Endothelial cell of umbilical vein (primary cell): Measurements from ENCODE around the gene ITPKB. TPM values are rescaled to one million over a fixed set of nuclear protein-coding genes. Genes with fewer than 3 reads are reported as not detected.

Experiments
- BruUV-seq: library from RNA; stranded (reverse); fragments of 400-500 nt; replicated peaks from 2 replicates; lab custom pipeline; 2021; lab: Mats Ljungman, UMichigan
- CTCF ChIA-PET: fragments of 300-600, 350-600 bp; sonication (Branson Sonifier 250); formaldehyde crosslinking; loops from one replicate; lab custom pipeline; 2021; ENCODE audit warnings: antibody characterized with exemption, inconsistent platforms; lab: Charles Lee
- POLR2A ChIA-PET: fragments of 300-600, 350-600 bp; sonication (Branson Sonifier 250); formaldehyde crosslinking; loops from one replicate; lab custom pipeline; 2021; ENCODE audit warnings: antibody characterized with exemption, inconsistent platforms; lab: Charles Lee
- DNase-seq: peaks from one replicate; pipeline ENCODE4 v3.0.0-alpha.2; 2011; ENCODE audit warnings: low read depth, low spot score
- FAIRE-seq: peaks from 2 replicates; lab custom pipeline; 2011; peaks lifted over from hg19 to GRCh38; lab: Jason Lieb, UNC
- H2AFZ ChIP-seq: 2 replicates; pipeline ENCODE4 v1.6.0; 2012; ENCODE audit warnings: low read depth, low read length, control low read depth, inconsistent platforms
- H3K27ac ChIP-seq: 2 replicates; pipeline ENCODE4 v1.5.1; 2011; ENCODE audit warnings: low read depth, mild to moderate bottlenecking, control low read depth, low read length, moderate library complexity; ENCODE audit not compliant: insufficient read depth
- H3K27me3 ChIP-seq, 2 experiments: 2 replicates each; pipeline versions ENCODE4 v1.6.0 to v1.6.1; 2011; ENCODE audit warnings: low read length in 2 of 2, mixed read lengths in 1 of 2; ENCODE audit not compliant: control insufficient read depth in 2 of 2, insufficient read depth in 2 of 2
- H3K36me3 ChIP-seq, 2 experiments: 2 replicates in 1 of 2; 3 replicates in 1 of 2; pipeline ENCODE4 v1.5.1; 2011; ENCODE audit warnings: low read length in 2 of 2, mild to moderate bottlenecking in 1 of 2, moderate library complexity in 1 of 2; ENCODE audit not compliant: control insufficient read depth in 2 of 2, insufficient read depth in 2 of 2; ENCODE audit errors: extremely low read depth in 1 of 2
- H3K4me1 ChIP-seq: 3 replicates; pipeline ENCODE4 v1.5.1; 2011; ENCODE audit warnings: mild to moderate bottlenecking, low read length; ENCODE audit not compliant: control insufficient read depth, insufficient read depth; ENCODE audit errors: extremely low read depth
- H3K4me2 ChIP-seq: 2 replicates; pipeline ENCODE4 v1.6.1; 2011; ENCODE audit warnings: low read length, control low read depth, mixed read lengths; ENCODE audit not compliant: insufficient read depth
- H3K4me3 ChIP-seq, 3 experiments: fragments of 200-600 bp in 1 of 3; sonication (generic), shearing (Covaris generic) in 1 of 3; replicated peaks in 1 of 3; 2 replicates each; pipeline ENCODE4 v1.5.1; 2011 to 2016; ENCODE audit warnings: control low read depth in 3 of 3, low read length in 3 of 3, mild to moderate bottlenecking in 2 of 3, inconsistent platforms in 1 of 3, low read depth in 1 of 3, moderate library complexity in 1 of 3; ENCODE audit not compliant: insufficient read depth in 1 of 3
- H3K79me2 ChIP-seq: 2 replicates; pipeline ENCODE4 v1.6.0; 2012; ENCODE audit warnings: low read length, inconsistent platforms; ENCODE audit not compliant: control insufficient read depth, insufficient read depth
- H3K9ac ChIP-seq: replicated peaks from 2 replicates; pipeline ENCODE3; 2011; ENCODE audit warnings: low read length, control low read depth; ENCODE audit not compliant: insufficient read depth; ENCODE audit errors: extremely low read depth
- H3K9me1 ChIP-seq: replicated peaks from 3 replicates; pipeline ENCODE4 v1.6.0; 2011; ENCODE audit warnings: mild to moderate bottlenecking, low read length; ENCODE audit not compliant: control insufficient read depth, insufficient read depth; ENCODE audit errors: extremely low read depth
- H3K9me3 ChIP-seq: replicated peaks from 2 replicates; pipeline ENCODE4 v1.5.1; 2012; ENCODE audit warnings: low read length, inconsistent platforms; ENCODE audit not compliant: control insufficient read depth, insufficient read depth
- H4K20me1 ChIP-seq: replicated peaks from 2 replicates; pipeline ENCODE3; 2011; ENCODE audit warnings: mild to moderate bottlenecking, low read length; ENCODE audit not compliant: control insufficient read depth, insufficient read depth; ENCODE audit errors: extremely low read depth
- EZH2 ChIP-seq: IDR thresholded peaks from 2 replicates; pipeline ENCODE4 v1.6.1; 2012; ENCODE audit warnings: borderline replicate concordance, low read depth, mild to moderate bottlenecking, moderate library complexity, low read length, inconsistent platforms; ENCODE audit not compliant: severe bottlenecking
- FOS ChIP-seq: IDR thresholded peaks from 2 replicates; pipeline ENCODE4 v1.6.1; 2011; ENCODE audit warnings: mild to moderate bottlenecking, low read length, moderate library complexity, borderline replicate concordance; ENCODE audit not compliant: insufficient read depth
- GATA2 ChIP-seq: IDR thresholded peaks from 2 replicates; pipeline ENCODE4 v1.7.0; 2011; ENCODE audit warnings: low read depth, mild to moderate bottlenecking, moderate library complexity, mixed read lengths, low read length; ENCODE audit not compliant: insufficient read length, insufficient read depth
- JUN ChIP-seq: IDR thresholded peaks from 2 replicates; pipeline ENCODE4 v1.6.1; 2011; ENCODE audit warnings: borderline replicate concordance, low read depth; ENCODE audit not compliant: insufficient read length, insufficient read depth
- MYC ChIP-seq: IDR thresholded peaks from one replicate; pipeline ENCODE4 v1.6.1; 2011; ENCODE audit warnings: mild to moderate bottlenecking, low read depth, low read length
- POLR2A ChIP-seq: IDR thresholded peaks from 2 replicates; pipeline ENCODE4 v1.6.1; 2012; ENCODE audit warnings: low read depth, mild to moderate bottlenecking, control low read depth, low read length
- POLR2AphosphoS5 ChIP-seq: IDR thresholded peaks from 2 replicates; pipeline ENCODE4 v1.6.1; 2012; ENCODE audit warnings: low read depth, mild to moderate bottlenecking, control low read depth, low read length, moderate library complexity; ENCODE audit not compliant: insufficient read depth
- dilution Hi-C: fragments of 300-500 bp; cut with MboI; formaldehyde crosslinking; loops from one replicate; pipeline ENCODE4 v1.15.0; 2019; ENCODE audit warnings: low sequenced_read_pairs; ENCODE audit not compliant: extremely low pct_ligation_motif_present
- intact Hi-C: fragments of 100-400 bp; cut with micrococcal nuclease; formaldehyde crosslinking; loops from one replicate; pipeline ENCODE4 v1.10.0; 2022
- polyA plus RNA-seq, 4 experiments: library from polyadenylated mRNA; depleted of rRNA in 3 of 4; stranded (reverse) in 3 of 4; unstranded in 1 of 4; fragments of >200 nt; gene quantifications; 2 replicates each; pipeline versions ENCODE4 v1.2.1 to v1.2.3, GENCODE V29; 2011 to 2012; ENCODE audit warnings: missing spikeins in 1 of 4
- total RNA-seq: library from RNA; stranded (reverse); gene quantifications from 2 replicates; pipeline ENCODE4 v1.2.3, GENCODE V29; 2021
- TF ChIP-seq, protein P1 (sequence below): IDR thresholded peaks from 2 replicates; pipeline ENCODE4 v1.6.1; 2011; ENCODE audit not compliant: insufficient read depth, insufficient read length
- TF ChIP-seq, protein P2 (sequence below), 2 donors: IDR thresholded peaks; 1 replicate in 1 of 2; 2 replicates in 1 of 2; pipeline ENCODE4 v1.5.1; 2011; ENCODE audit warnings: low read length in 2 of 2, mild to moderate bottlenecking in 2 of 2, moderate library complexity in 2 of 2, control low read depth in 1 of 2, inconsistent platforms in 1 of 2, low read depth in 1 of 2; ENCODE audit not compliant: insufficient read depth in 1 of 2; ENCODE audit errors: extremely low read depth in 1 of 2

The ITPKB gene
- total and polyA plus RNA-seq, 2 donors (not counting 3 experiments of a cell fraction or from before 2014, with no cell fraction given), result 7.7 to 34.8 TPM

DNA sequence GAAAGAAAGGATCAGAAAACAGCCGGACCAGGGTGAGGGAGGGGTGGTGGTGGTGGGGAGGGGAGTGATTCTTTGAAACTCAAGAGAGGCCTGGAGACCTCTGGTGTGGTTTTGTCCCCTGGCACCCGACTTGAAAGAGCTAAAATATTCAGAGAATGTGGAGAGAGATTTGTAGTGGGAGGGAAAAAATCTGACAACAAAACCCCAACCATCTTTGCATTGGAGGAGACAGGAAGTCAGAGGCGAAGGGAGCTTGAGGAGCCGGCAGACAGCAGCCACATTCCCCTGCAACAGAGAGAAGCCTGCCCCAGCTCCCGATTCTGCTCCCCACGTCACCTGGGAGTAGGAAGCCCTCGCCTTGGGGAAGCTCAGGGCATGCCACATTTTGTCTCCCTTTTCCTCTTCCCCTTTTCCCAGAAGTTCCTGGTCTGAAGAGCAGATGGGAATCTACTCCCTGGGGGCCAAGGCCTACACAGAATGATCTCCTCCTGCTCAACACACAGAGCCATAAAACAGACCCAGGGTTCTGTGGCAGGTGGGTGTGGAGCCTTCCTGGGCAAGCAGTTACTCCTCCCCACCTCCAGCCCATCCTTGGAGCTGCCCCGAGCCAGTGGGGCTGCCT, 84.9 kb downstream of the ITPKB start:
- Histone ChIP-seq H3K27me3 (no peaks in the 10 kb centered on the region), H3K9me3 (no peaks in the 10 kb centered on the region), H3K9ac (no peak overlapping the region), H3K4me2 (no peak overlapping the region), H3K36me3 (no peaks in the 10 kb centered on the region), H2AFZ (no peak overlapping the region), H4K20me1 (no peaks in the 10 kb centered on the region), H3K27ac (no peak overlapping the region), H3K79me2 (no peaks in the 10 kb centered on the region), H3K9me1 (no peaks in the 10 kb centered on the region), H3K4me3 (no peak overlapping the region), H3K4me1 (peaks cover 32% of the 10 kb centered on the region)
- FAIRE-seq (no peak), DNase-seq (no peak)
- no TSS peak for BruUV-seq
- intact Hi-C loops (no loop called here), dilution Hi-C loops (no loop called here)
- CTCF ChIA-PET, result interaction anchor here (1.0 to 1.9 kb wide), 6 partner anchors 10 to 174 kb away, joined by 3 to 8 read pairs (median 4); partner anchors contain the start of gene ITPKB
- POLR2A ChIA-PET, result no interaction called here
- no peak for TF ChIP-seq GATA2
- no peak for TF ChIP-seq MYC
- TF ChIP-seq, protein P1, sequence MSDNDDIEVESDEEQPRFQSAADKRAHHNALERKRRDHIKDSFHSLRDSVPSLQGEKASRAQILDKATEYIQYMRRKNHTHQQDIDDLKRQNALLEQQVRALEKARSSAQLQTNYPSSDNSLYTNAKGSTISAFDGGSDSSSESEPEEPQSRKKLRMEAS, result no peak
- no peak for TF ChIP-seq POLR2A
- TF ChIP-seq FOS, result no peak
- no peak for TF ChIP-seq EZH2

DNA sequence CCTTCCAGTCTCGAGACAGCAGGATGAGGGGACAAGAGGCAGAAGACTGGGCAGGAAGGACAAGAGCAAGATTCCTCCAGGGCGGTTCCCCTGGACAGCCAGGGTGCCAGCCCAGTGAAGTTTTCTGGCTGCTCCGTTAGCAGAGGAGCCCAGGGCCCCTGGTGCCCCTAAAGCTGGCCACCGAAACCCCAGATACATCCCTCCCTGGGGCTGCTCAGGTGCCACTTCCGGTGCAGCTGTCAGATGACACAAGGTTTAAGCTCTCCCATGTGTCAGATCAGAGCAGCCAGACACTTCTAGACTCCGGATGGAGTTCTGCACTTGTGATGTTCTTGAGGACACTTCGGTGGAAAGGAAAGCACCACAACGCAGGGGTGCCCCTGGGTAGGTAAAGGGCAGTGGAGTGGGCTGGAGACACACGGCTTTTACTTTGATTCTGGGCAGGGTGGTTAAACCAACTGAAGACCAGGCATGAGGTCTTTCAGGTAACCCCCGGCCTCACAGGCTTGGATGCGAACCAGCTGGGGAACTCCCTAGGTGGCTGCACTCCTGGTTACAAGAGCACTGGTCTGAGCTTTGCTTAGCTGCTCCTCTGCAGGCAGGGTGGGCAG, 85.7 kb downstream of the ITPKB start:
- ChIA-PET CTCF (interaction anchor here (1.0 to 1.9 kb wide), 7 partner anchors 11 to 175 kb away, joined by 3 to 8 read pairs (median 4); no protein-coding TSS in a partner anchor), POLR2A (no interaction called here)
- no peak overlapping the region for H3K9ac ChIP-seq
- no peak overlapping the region for H3K4me3 ChIP-seq
- FAIRE-seq (no peak), DNase-seq (no peak)
- H3K9me1 ChIP-seq, result no peaks in the 10 kb centered on the region
- no peaks in the 10 kb centered on the region for H4K20me1 ChIP-seq
- H3K27me3 ChIP-seq, result no peaks in the 10 kb centered on the region
- no peaks in the 10 kb centered on the region for H3K79me2 ChIP-seq
- H2AFZ ChIP-seq, result no peak overlapping the region
- TF ChIP-seq, protein P2, sequence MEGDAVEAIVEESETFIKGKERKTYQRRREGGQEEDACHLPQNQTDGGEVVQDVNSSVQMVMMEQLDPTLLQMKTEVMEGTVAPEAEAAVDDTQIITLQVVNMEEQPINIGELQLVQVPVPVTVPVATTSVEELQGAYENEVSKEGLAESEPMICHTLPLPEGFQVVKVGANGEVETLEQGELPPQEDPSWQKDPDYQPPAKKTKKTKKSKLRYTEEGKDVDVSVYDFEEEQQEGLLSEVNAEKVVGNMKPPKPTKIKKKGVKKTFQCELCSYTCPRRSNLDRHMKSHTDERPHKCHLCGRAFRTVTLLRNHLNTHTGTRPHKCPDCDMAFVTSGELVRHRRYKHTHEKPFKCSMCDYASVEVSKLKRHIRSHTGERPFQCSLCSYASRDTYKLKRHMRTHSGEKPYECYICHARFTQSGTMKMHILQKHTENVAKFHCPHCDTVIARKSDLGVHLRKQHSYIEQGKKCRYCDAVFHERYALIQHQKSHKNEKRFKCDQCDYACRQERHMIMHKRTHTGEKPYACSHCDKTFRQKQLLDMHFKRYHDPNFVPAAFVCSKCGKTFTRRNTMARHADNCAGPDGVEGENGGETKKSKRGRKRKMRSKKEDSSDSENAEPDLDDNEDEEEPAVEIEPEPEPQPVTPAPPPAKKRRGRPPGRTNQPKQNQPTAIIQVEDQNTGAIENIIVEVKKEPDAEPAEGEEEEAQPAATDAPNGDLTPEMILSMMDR (IDR thresholded peaks at IDR 0.05; ENCODE audit: extremely low read depth in 1 of 2, insufficient read depth in 1 of 2, low read depth in 1 of 2, low read length in 2 of 2), result no peak
- TF ChIP-seq POLR2AphosphoS5 (no peak), GATA2 (no peak), FOS (no peak), EZH2 (no peak), JUN (no peak), POLR2A (no peak), MYC (no peak)
- TF ChIP-seq, protein P1, result no peak
- no peak overlapping the region for H3K27ac ChIP-seq
- no peak overlapping the region for H3K4me2 ChIP-seq
- BruUV-seq, result no TSS peak
- intact Hi-C loops (no loop called here), dilution Hi-C loops (no loop called here)
- peaks cover 32% of the 10 kb centered on the region for H3K4me1 ChIP-seq
- no peaks in the 10 kb centered on the region for H3K9me3 ChIP-seq
- H3K36me3 ChIP-seq, result peaks cover 0 to 3% of the 10 kb centered on the region in 2 experiments
